Activated CD8-positive, alpha-beta T cell treated with anti-CD3 and anti-CD28 coated beads, Interleukin-2, amount 10 ng/mL, durations not matched to agents 7 days and 5 days (primary cell): ENCODE measurements around the gene LARGE2. TPM values are rescaled to one million over a fixed set of nuclear protein-coding genes. Genes with fewer than 3 reads are reported as not detected.

ENCODE experiments used
- ATAC-seq: fragments of 150-1000 bp; cut with Tn5 transposase; one replicate; pipeline ENCODE4 v1.10.0; 2021; ENCODE audit warnings: moderate library complexity
- CTCF ChIA-PET: fragments of 350-600 bp; sonication (Branson Sonifier 250); formaldehyde crosslinking; loops from one replicate; lab custom pipeline; 2021; ENCODE audit warnings: antibody characterized with exemption; lab: Charles Lee
- POLR2A ChIA-PET: fragments of 350-600 bp; sonication (Branson Sonifier 250); formaldehyde crosslinking; loops from one replicate; lab custom pipeline; 2021; ENCODE audit warnings: antibody characterized with exemption; lab: Charles Lee
- DNase-seq: peaks from one replicate; pipeline ENCODE4 v3.0.0-alpha.2; 2020
- H3K27ac Mint-ChIP-seq: one replicate; pipeline ENCODE4 v1.8.0; 2021; ENCODE audit warnings: mild to moderate bottlenecking, mixed read lengths
- H3K27me3 Mint-ChIP-seq: one replicate; pipeline ENCODE4 v1.8.0; 2021; ENCODE audit warnings: low read depth, mixed read lengths
- H3K36me3 Mint-ChIP-seq: one replicate; pipeline ENCODE4 v1.8.0; 2021; ENCODE audit warnings: low read depth, mixed read lengths
- H3K4me1 Mint-ChIP-seq: one replicate; pipeline ENCODE4 v1.8.0; 2021; ENCODE audit warnings: low read depth, mixed read lengths
- H3K4me3 Mint-ChIP-seq: one replicate; pipeline ENCODE4 v1.8.0; 2021; ENCODE audit warnings: mild to moderate bottlenecking, mixed read lengths
- H3K9me3 Mint-ChIP-seq: one replicate; pipeline ENCODE4 v1.8.0; 2022; ENCODE audit warnings: mixed read lengths; ENCODE audit not compliant: insufficient read depth
- total RNA-seq, 2 experiments: library from RNA; stranded (reverse); gene quantifications; one replicate each; pipeline ENCODE4 v1.2.3, GENCODE V29; 2021

Gene LARGE2
- total RNA-seq, 2 experiments from 2014 or later, result 0.44 to 0.71 TPM

DNA sequence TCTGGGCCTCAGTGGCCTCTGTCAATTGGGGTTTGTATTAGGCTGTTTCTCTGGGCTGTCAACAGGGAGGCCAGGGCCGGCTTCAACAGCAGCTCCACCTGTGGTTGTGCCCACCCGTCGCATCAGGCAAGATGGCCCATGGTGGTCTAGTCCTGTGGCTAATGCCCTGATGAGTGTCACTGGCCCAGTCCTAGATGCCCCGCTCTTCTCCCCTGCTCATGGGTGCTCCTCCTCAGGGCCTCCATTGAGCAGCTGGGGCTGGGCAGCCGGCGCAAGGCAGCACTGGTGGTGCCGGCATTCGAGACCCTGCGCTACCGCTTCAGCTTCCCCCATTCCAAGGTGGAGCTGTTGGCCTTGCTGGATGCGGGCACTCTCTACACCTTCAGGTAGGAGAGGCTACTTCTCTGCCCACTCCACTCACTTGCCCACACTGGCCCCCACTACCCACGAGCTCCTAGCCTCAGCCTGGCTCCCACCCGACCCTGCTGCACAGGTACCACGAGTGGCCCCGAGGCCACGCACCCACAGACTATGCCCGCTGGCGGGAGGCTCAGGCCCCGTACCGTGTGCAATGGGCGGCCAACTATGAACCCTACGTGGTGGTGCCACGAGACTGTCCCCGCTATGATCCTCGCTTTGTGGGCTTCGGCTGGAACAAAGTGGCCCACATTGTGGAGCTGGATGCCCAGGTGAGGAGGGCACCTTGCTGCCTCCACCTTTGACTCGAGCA lies 5.4 kb downstream of the LARGE2 start:
- H3K9me3 Mint-ChIP-seq, result no peaks in the 10 kb centered on the region
- POLR2A ChIA-PET, result interaction anchor here (1.1 to 2.7 kb wide), 3 partner anchors 9 to 14 kb away, joined by 3 to 16 read pairs (median 3); partner anchors contain the start of gene PEX16

DNA sequence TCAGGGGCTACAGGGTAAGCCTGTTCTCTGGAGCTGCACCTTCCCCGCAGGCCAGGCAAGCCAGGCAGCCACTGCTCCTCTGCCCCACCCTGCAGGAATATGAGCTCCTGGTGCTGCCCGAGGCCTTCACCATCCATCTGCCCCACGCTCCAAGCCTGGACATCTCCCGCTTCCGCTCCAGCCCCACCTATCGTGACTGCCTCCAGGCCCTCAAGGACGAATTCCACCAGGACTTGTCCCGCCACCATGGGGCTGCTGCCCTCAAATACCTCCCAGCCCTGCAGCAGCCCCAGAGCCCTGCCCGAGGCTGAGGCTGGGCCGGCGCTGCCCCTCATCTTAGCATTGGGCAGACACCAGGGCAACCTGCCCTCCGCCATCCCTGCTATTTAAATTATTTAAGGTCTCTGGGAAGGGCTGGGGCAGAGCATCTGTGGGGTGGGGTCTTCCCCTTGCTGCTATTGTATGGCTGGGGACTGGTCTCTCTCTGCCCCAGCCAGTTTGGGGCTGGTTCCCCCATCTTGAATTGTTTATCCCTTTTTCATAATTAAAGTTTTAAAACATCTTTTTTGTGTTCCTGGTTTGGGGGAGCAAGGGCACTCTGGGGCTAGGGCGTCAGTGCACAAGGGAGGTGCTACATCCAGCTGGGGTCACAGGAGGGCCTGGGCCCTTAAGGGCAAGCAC lies 6.2 kb downstream of the LARGE2 start:
- Mint-ChIP-seq H3K27me3 (peaks cover 8% of the 10 kb centered on the region), H3K4me1 (peaks cover 40% of the 10 kb centered on the region), H3K9me3 (no peaks in the 10 kb centered on the region), H3K4me3 (no peak overlapping the region), H3K27ac (no peak overlapping the region), H3K36me3 (peaks cover 2% of the 10 kb centered on the region)
- ATAC-seq, result no peak
- ChIA-PET POLR2A (interaction anchor here (1.1 to 2.7 kb wide), 2 partner anchors 8 to 12 kb away, joined by 3 to 16 read pairs; partner anchors contain the start of gene PEX16), CTCF (interaction anchor here (0.6 to 2.1 kb wide), 3 partner anchors 36 to 626 kb away, joined by 3 to 11 read pairs (median 6); no protein-coding TSS in a partner anchor)
- no peak for DNase-seq

More for the DNA sequence above, 5.4 kb downstream of the LARGE2 start:
- no peak overlapping the region for H3K4me3 Mint-ChIP-seq
- H3K27ac Mint-ChIP-seq, result peak overlapping the region; percentile 64
- CTCF ChIA-PET, result no interaction called here
- H3K4me1 Mint-ChIP-seq, result peaks cover 44% of the 10 kb centered on the region
- peaks cover 12% of the 10 kb centered on the region for H3K27me3 Mint-ChIP-seq
- DNase-seq (peak; percentile 17), ATAC-seq (no peak)
- H3K36me3 Mint-ChIP-seq, result peaks cover 2% of the 10 kb centered on the region

DNA sequence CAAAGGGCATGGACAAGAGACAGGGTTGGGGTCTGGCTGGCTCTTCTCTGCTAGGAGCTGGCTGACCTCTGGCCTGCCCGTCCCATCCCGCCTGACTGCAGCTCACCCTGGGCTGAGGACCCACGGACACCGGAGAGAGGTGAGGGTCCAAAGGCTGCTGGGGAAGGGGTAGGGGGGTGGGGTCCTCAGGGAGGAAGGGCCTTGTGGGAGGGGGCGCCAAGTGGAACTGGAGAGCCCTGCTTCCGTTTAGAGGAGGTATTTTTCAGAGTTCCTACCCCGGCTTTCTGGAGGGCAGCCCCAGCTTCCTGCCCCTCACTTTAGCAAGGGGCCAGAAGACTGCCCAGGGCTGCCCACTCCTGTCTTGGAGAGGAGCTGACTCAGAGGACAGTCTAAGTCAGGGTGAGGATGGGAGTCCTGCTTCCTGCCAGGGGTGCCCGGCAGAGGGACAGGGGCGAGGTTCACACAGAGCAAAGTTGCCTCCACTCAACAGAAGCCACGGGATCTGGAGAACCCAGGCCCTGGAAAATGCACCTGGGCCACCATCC lies 7.1 kb downstream of the LARGE2 start:
- ChIA-PET CTCF (interaction anchor here (1.0 to 2.1 kb wide), 4 partner anchors 35 to 77 kb away, joined by 3 to 11 read pairs (median 5); no protein-coding TSS in a partner anchor), POLR2A (interaction anchor here (1.0 kb wide), 1 partner anchor 12 kb away, joined by 4 read pairs; the partner anchor contains the start of gene PEX16)
- Mint-ChIP-seq H3K9me3 (no peaks in the 10 kb centered on the region), H3K27me3 (peaks cover under 1% of the 10 kb centered on the region), H3K4me1 (peaks cover 40% of the 10 kb centered on the region), H3K36me3 (peaks cover 2% of the 10 kb centered on the region), H3K4me3 (no peak overlapping the region), H3K27ac (peak overlapping the region; percentile 87)
- peak; percentile 40 for ATAC-seq
- peak; percentile 23 for DNase-seq

DNA sequence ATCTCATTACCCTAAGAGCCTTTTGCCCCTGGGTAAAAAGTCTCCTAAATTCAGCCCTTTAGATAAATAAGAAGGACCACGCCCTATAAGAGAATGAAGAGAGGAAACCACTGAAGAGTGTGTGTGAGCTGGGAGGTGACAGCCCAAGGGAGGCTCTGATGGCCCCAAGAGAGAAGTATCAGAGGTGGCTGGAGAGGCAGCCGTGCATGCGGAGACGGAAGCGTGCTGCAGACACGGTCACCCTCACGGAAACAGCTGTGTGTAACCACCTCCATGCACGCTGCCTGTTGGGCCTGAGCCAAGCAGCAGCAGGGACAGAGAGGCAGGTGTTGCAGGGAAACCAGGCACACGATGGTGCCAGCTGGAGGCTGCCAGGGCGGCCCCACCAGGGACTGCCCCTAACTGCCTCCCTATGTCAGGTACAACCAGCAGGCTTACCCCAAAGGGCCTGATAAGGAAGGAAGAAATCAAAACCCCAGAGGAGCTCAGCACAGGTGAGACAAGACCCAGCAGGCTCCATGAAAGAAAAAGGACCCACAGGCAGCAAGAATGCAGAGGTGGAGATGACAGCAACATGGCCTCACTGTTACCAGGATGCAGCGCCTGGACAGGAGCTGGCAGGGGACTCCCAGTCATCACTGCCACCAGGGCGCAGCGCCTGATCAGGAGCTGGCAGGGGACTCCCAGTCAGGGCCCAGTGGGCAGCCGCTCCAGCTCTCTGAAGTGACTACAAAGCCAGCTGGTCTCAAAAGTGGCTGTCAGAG lies 7.8 kb downstream of the LARGE2 start:
- peak overlapping the region; percentile 87 for H3K27ac Mint-ChIP-seq
- H3K27me3 Mint-ChIP-seq, result no peaks in the 10 kb centered on the region
- peaks cover 40% of the 10 kb centered on the region for H3K4me1 Mint-ChIP-seq
- peak overlapping the region; percentile 38 for H3K4me3 Mint-ChIP-seq
- POLR2A ChIA-PET, result interaction anchor here (1.0 kb wide), 1 partner anchor 13 kb away, joined by 4 read pairs; the partner anchor contains the start of gene PEX16
- CTCF ChIA-PET, result interaction anchor here (1.0 to 2.1 kb wide), 4 partner anchors 35 to 76 kb away, joined by 3 to 11 read pairs (median 5); no protein-coding TSS in a partner anchor
- ATAC-seq, result peak; percentile 81
- H3K9me3 Mint-ChIP-seq, result no peaks in the 10 kb centered on the region
- H3K36me3 Mint-ChIP-seq, result peaks cover 5% of the 10 kb centered on the region
- peak; percentile 64 for DNase-seq

DNA sequence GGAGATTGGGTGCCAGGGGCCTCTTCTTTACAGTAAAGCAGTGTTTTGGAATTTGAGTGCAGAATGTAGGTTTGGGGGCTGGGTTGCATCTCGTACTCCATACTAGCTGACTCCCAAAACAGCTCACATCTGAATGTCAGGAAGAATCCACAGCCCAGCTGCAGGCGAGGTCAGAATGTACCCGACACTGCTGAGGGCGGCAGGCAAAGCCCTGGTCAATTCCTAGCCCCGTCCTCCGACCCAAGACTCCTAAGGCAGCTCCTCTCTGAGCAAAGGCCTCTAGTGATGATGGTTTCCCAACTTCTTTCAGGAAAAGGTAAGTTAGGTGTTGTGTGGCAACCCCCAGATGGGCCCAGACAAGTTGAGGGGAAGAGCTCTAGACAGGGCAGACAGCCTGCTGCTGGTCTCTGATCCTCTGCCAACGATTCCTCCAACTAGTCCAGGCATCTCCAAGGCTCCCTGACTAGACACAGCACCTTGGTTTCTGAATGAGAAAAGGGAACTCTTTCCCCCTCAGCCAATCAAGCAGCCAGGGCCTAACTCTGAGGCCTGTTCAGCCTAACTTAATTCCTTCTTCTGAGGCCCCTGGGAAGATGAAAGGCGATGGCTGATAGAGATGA lies 8.6 kb downstream of the LARGE2 start:
- H3K4me1 Mint-ChIP-seq, result peaks cover 40% of the 10 kb centered on the region
- DNase-seq, result no peak
- H3K4me3 Mint-ChIP-seq, result no peak overlapping the region
- no peaks in the 10 kb centered on the region for H3K9me3 Mint-ChIP-seq
- H3K36me3 Mint-ChIP-seq, result peaks cover 7% of the 10 kb centered on the region
- H3K27ac Mint-ChIP-seq, result peak overlapping the region; percentile 87
- ATAC-seq, result no peak
- ChIA-PET POLR2A (no interaction called here), CTCF (interaction anchor here (1.2 to 2.1 kb wide), 3 partner anchors 34 to 75 kb away, joined by 4 to 11 read pairs (median 6); no protein-coding TSS in a partner anchor)
- H3K27me3 Mint-ChIP-seq, result no peaks in the 10 kb centered on the region

DNA sequence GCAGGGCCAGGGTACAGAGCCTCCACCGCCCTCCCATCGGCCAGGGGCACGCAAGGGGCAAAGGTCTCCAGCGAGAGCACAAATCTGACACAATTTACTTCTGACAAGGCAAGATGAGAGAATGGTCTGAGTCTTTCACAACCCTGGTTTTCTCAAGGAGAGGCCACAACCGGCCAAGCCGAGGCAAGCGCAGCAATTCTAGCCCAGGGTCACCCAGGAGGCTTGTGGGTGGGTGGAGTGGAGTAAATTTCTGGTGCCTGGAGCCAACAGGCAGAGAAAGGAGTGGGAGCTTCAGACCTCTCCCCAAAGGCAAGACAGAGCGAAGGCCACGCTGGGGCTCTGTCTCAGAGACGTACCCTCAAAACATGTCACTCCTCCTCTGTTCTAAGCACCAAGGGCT lies 9.3 kb downstream of the LARGE2 start:
- ChIA-PET CTCF (no interaction called here), POLR2A (no interaction called here)
- H3K4me3 Mint-ChIP-seq, result no peak overlapping the region
- peaks cover 7% of the 10 kb centered on the region for H3K36me3 Mint-ChIP-seq
- no peaks in the 10 kb centered on the region for H3K9me3 Mint-ChIP-seq
- no peak for DNase-seq
- H3K27ac Mint-ChIP-seq, result peak overlapping the region; percentile 87
- no peak for ATAC-seq
- H3K4me1 Mint-ChIP-seq, result peaks cover 39% of the 10 kb centered on the region
- H3K27me3 Mint-ChIP-seq, result no peaks in the 10 kb centered on the region

DNA sequence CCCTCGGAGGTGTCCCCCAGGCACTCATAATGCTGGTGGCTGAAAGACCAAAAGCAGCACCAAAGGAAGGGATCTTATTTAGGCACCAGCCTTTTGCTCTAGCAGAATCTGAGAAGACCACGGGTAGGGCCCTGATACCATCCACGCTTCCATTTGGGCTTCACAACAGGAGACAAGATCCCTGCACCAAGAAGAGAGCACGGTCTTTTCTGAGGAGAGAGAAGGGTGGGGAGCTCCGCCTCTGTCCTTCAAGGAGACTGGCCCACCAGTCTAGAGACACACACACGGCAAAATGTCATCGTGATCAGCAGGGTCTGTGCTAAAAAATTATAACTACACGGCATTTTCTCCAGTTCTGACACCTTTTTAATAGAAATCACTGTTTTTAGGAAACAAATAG lies 9.8 kb downstream of the LARGE2 start:
- no peak for DNase-seq
- no peaks in the 10 kb centered on the region for H3K9me3 Mint-ChIP-seq
- H3K4me1 Mint-ChIP-seq, result peaks cover 34% of the 10 kb centered on the region
- peaks cover 7% of the 10 kb centered on the region for H3K36me3 Mint-ChIP-seq
- no peak overlapping the region for H3K4me3 Mint-ChIP-seq
- POLR2A ChIA-PET, result no interaction called here
- H3K27me3 Mint-ChIP-seq, result no peaks in the 10 kb centered on the region
- H3K27ac Mint-ChIP-seq, result no peak overlapping the region
- no peak for ATAC-seq
- CTCF ChIA-PET, result no interaction called here

DNA sequence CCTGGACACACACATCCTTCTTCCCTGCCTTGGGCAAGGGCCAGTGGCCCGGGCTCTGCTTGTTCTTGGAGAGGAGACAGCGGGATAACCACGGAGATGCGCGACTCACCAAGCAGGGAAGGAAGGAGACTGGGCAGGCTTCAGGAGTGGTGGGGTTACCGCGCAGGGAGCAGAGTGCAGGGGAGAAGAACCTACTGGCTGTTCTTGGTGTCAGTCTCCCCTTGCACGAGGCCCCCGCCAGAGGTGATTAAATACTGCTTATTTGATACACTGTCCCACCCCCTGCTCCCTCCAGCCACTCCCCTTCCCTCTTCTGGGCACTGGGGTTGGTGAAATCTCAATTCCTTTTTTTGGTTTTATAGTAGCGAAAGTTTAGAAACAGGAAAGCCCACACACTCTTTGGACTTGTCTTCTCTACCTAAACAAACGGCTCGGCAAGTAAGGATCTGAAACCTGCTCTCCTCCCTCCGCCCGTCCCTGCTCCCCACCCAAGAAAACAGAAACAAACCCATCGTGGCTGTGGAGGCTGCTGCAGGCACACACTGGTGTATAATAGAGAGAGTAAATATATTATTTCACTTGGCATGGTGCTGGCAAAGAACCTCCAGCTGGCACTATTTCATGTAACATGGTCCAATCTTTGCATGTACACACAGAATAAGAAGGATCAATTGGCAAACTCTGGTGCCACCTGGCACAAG lies 10.8 kb downstream of the LARGE2 start:
- Mint-ChIP-seq H3K27me3 (no peaks in the 10 kb centered on the region), H3K4me3 (no peak overlapping the region), H3K9me3 (no peaks in the 10 kb centered on the region), H3K4me1 (peaks cover 27% of the 10 kb centered on the region), H3K27ac (no peak overlapping the region), H3K36me3 (peaks cover 7% of the 10 kb centered on the region)
- CTCF ChIA-PET, result interaction anchor here (0.8 kb wide), 1 partner anchor 32 kb away, joined by 3 read pairs; no protein-coding TSS in a partner anchor
- POLR2A ChIA-PET, result no interaction called here
- ATAC-seq, result no peak
- DNase-seq, result no peak

DNA sequence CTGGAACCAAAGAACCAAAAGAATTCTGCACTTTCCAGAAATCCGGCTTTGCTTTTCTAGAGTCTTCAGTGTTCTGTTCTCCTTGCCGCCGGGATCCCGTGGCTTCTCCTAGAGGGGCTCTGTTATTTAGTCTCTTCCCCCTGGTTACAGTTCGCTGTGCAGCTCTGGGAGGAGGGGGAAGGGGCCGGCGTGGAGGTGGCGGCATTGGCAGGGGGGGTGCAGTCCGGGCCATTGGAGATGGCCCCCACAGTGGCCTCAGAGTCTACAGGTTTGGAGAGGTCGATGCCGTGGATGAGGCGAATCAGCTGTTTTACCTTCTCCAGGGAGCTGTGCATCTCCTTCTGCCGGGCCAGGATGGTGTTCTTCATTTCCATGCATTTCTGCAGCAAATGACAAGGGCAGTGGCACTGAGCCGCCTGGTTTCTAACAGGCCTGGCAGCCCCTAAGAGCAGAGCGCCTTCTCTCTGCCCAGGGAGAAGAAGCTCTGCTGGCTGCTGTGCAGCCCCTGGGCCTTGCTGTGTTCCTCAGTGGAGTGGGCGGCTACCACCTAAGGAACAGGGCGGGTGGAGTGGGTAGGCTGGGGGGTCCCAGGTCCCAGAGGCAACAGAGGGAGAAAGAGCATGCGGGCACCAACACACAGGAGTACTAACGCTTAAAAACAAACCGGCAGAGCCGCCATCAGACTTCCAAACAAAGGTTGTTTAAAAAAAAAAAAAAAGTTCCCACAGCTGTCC lies 11.6 kb downstream of the LARGE2 start:
- ChIA-PET CTCF (interaction anchor here (0.8 kb wide), 1 partner anchor 32 kb away, joined by 3 read pairs; no protein-coding TSS in a partner anchor), POLR2A (no interaction called here)
- DNase-seq, result no peak
- H3K4me3 Mint-ChIP-seq, result no peak overlapping the region
- peaks cover 7% of the 10 kb centered on the region for H3K36me3 Mint-ChIP-seq
- peaks cover 24% of the 10 kb centered on the region for H3K4me1 Mint-ChIP-seq
- no peak for ATAC-seq
- no peaks in the 10 kb centered on the region for H3K9me3 Mint-ChIP-seq
- no peaks in the 10 kb centered on the region for H3K27me3 Mint-ChIP-seq
- no peak overlapping the region for H3K27ac Mint-ChIP-seq
